HG03469 (cell line): Measurements from ENCODE around the gene AAMP.
"Not testable (repeated sequence)": the region's sequence is repeated elsewhere in the genome, so short reads cannot be mapped to it uniquely, and the experiment has no call there.

Source experiments
- ATAC-seq: cut with Tn5 transposase; IDR thresholded peaks from one replicate; pipeline ENCODE4 v1.9.1; 2021; ENCODE audit warnings: mild to moderate bottlenecking, moderate library complexity, moderate number of reproducible peaks; ENCODE audit not compliant: unreplicated experiment

Gene AAMP

DNA sequence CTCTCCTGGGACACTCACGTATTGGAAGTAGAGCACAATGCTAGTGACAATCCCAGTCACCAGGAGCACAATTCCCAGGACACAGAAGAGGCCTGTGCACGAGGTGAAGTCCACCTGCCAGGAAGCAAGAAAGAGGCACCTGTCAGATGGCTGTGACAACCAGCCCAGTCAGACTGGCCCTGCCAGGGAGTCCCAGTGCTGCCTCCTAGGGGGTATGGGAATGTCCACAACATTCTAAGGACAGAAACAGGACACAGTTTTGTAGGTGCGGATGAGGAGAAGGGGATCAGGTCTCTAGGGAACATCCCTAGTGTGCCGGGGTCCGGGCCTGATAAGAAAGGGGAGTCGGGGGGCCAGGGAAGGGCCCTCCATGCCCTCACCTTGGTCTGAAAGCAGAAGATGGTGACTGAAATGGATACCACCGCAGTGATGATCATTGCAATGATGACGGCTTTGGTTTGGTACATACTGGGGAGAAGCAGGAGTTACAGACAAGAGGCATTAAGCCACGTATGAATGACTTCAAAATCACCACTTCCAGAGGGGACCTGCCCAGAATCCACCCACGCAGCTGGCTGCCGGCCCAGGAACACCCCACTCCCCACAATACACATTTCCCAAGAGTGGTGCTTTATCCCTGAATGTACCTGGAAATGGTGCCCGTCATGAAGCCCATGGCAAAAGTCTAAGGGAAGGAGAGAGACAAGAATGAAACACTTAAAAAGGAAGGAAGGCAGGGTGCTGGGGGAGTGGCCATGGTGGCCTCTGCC is 7.2 kb upstream of the AAMP start:
- ATAC-seq = no peak

DNA sequence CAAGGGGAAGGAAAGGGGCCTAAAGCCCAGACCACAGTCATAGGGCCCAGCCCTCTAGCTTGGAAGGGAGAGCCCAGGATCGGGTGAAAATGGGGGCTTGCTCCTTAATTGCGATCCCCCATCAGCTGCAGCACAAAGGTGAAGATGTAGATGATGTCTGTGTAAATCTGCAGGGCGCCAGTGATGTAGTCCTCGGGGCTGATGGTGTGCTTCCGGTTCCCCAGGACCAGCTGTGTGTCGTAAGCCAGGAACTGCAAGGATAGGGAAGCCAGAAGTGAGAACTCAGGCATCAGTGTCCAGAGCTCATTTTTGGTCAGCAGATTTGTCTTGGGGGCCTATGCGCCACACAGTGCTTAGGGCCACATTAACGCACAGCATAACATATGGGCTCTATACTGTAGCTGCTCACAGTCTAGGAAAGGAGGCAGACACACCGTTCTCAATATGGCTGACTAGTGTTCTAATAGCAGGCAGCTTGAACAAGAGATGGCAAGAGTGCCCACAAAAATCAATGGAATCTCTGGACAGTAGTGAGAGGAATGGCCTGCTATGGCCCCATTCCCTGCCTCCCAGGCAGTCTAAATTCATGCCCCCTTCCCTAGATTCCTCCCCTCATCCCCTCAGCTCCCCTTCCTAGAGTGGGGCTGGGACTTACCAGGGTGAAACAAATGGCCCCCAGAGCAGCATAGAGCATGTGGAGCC is 5.6 kb upstream of the AAMP start:
- ATAC-seq = no peak

DNA sequence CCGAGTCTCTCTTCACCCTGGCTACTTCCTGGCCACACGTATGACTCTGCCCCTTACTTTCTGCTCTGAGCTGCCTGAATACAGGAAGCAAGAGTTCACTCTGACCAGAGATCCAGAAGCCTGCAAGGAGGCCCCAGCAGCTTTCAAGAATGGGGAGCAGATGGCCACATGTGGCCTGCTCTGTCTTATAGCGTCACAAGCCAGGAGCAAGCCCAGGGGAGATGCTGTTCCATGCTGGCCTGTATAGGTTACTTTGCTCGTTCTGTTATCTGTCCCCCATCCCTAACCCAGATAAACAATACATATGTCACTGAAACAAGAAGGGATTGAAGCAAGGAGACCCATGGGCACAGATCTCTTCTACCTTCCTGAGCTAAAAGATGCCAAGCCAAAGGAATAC is 4.6 kb upstream of the AAMP start:
- ATAC-seq = no peak

DNA sequence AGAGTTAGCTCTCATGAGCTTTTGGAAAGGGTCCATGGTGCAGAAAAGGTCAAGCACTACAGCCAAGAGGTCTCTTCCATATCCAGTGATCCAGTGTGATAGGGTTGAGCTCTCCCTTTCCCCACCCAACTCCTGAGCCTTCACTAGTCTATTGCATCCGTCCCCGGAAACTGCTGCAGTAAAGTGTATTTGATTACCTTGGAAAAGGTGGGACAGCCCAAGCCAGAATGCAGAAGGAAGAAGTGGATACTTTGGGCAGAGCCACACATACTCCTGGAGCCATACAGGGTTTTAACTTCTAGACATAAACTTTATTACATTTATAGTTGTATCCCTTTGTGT is 3.9 kb upstream of the AAMP start:
- no peak for ATAC-seq

DNA sequence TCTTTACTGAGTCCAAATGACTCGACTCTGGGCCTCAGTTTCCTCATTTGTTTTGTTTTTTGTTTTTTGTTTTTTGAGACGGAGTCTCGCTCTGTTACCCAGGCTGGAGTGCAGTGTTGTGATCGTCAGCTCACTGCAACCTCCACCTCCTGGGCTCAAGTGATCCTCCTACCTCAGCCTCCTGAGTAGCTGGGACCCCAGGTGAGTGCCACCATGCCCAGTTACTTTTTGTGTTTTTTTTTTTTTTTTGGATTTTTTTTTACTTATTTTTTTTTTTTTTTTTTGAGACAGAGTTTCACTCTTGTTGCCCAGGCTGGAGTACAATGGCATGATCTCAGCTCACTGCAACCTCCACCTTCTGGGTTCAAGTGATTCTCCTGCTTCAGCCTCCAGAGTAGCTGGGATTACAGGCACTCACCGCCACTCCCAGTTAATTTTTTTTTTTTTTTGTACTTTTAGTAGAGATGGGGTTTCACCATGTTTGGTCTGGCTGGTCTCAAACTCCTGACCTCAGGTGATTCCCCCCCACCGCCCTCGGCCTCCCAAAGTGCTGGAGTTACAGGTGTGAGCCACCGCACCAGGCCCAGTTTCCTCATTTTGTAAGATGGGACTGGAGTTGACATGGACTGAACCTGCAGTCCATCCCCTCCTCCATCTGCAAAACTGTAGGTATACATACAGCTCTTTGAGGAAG is 3.4 kb upstream of the AAMP start:
- not testable (repeated sequence) for ATAC-seq

DNA sequence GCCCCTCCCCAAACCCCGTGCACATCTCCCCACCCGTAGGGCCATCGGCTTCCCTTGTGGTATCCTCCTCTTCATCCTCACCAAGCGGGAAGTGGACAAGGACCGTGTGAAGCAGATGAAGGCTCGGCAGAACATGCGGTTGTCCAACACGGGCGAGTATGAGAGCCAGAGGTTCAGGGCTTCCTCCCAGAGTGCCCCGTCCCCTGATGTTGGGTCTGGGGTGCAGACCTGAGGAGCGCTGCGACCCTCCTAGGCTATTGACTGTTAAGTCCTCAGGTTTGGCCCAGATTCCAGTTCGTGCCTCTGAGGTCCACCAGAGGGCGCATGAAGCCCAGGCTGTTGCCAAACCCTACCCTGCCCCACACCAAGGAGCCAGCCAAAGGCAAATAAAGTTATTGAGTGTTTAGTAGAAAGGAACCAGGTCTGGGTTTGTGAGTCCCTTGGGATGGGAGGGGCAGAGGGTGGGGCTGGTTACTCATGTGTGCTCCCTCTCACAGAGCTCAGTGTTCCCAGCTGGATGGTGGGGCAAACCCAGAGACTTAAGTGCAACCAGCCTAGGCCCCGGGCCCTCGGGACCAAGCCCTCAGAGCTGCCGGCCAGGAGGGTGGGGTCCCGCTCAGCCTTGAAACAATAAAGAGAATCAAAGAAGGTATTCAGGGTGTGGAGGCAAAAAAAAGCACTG is 2.7 kb upstream of the AAMP start:
- ATAC-seq = no peak

DNA sequence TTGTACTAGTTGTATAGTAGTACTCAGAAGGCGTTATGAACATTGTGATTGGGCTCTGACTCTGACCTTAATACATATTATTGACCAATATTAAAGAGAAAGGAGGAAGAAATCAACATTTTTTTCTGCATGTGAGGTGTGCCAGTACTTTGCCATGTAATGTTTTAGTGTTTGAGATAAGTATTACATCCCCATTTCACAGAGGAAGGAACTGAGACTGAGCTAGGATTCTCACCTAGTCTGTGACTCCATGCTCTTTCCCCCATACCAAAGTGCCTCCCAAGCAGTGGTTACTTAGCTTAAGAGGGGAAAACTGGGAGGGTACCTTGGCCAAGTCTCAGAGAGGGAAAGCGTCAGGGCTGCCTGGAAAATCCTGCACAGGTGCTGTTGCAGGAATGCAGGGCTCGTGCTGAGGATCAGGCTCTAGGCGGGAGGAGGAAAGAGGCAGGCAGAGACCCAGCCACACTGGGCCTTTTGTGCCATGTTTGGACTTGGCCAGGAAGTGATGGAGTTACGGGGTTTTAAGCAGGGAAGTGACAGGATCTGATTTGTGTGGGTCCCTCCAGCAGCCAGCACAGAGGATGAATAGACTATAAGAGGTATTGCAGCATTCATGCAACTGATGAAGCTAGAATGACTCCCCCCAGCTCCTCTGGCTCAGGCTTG is 2.1 kb upstream of the AAMP start:
- ATAC-seq = no peak

DNA sequence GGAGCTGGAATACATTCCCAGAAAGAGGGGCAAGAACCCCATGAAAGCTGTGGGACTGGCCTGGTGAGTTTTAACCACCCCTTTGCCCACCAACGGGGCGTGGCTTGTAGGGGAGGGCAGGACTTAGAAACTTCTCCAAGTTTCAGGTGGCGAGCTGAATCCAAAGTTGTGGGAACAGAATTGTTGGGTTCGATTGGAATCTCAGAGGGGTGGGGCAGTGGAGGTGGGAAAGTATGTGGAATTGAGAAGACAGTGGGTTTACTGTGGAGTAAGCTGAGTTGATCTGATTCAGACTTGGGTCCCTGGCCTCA is 1.5 kb upstream of the AAMP start:
- ATAC-seq = no peak

DNA sequence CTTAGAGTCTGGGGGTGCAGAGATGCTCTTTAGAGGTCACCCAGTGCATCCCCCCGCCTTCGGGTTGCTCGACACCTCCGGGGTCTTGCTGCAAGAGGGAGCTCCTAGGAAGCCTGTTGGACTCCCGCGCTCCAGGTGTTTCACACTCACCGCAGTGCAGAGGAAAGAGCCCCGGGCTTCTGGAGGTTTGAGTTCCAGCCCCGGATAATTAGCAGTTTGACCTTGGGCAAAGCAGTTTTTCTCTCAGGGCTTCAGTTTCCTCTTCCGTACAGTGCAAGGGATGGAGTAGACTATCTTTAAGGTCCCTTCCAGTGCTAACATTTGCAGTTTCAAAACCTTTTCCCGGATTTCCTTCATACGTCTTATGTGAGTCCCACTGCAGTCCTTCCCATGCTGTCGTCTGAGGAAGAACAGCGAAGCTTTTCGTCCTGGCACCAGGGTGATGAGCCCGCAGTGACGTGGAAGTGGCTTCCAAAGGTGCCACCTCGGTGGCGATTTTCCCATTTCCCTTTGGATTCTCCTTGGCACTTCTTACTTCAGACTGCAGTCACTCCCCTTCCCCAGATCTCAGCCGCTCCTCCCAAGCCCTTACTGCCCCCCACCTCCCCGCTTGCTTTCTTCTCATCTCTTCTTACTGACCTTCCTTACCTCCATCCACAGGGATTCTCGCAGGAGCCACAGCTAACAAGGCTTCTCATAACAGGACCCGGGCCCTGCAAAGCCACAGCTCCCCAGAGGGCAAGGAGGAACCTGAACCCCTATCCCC is 967 bp upstream of the AAMP start:
- no peak for ATAC-seq

DNA sequence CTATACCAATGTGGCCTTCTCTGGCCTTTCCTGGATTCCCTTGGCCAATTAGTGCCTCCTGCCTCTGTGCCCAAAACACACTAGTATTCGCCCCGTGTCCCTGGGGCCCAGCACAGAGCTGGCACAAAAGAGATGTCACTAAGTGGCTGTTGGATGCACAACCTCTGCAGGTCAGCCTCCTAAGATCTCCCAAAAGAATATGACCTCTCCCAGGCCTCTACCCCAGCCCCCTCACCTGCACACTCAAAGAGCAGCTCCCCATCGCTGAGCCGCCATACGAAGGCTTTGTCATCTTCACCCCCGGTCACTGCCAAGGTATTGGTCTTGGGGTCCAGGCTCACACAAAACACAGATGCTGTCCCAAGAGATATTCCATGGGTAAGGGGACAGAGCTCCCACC is 2.7 kb downstream of the AAMP start:
- no peak for ATAC-seq

DNA sequence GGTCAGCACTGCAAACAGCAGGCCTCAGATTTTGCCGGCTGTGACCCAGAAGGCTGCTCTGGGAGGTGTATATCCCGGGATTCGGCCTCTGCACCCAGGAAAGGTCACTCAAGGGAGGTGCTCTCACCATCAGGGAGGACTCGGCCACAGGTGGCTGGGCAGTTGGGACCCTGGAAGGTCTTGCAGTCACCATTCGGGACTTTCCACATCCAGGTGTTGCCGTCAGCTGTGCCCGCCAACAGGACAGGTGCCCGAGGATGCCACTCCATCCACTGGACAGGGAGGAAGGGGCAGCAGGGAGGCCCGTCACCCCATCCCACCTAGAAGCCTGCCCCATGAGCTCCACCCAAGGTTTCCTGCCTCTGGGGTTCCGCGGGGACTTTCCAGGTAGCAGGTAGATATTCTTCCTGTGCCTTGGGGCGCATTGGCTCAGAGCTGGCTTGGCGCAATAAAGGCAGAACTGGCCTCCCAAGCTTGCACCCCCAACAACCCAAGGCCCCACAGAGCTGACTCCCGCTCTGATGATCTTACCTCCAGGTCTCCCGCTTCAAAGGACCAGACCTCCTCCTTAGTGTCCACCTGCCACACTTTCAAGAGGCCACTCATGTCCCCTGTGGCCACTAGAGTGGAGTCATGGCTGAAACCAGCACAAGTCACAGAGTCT is 3.5 kb downstream of the AAMP start:
- ATAC-seq = no peak

DNA sequence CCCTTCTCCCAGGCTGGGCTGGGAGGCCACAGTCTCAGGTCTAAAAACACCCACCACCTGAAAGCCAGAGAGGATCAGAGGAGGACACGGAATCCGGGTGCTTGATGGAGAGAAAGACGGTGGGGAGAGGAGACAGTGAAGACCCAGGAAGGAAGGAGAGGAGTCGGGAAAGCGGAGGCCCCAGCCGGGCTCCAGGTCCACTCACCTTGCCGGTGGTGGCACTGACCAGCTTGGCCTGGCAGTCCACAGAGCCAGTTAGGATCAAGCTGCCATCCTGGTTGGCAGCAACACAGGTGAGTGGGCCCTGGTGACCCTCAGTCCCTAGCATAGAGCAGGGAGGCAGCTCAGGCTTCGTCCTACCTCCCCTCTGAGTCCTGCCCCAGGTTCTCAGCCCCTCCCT is 4.3 kb downstream of the AAMP start:
- ATAC-seq = no peak

DNA sequence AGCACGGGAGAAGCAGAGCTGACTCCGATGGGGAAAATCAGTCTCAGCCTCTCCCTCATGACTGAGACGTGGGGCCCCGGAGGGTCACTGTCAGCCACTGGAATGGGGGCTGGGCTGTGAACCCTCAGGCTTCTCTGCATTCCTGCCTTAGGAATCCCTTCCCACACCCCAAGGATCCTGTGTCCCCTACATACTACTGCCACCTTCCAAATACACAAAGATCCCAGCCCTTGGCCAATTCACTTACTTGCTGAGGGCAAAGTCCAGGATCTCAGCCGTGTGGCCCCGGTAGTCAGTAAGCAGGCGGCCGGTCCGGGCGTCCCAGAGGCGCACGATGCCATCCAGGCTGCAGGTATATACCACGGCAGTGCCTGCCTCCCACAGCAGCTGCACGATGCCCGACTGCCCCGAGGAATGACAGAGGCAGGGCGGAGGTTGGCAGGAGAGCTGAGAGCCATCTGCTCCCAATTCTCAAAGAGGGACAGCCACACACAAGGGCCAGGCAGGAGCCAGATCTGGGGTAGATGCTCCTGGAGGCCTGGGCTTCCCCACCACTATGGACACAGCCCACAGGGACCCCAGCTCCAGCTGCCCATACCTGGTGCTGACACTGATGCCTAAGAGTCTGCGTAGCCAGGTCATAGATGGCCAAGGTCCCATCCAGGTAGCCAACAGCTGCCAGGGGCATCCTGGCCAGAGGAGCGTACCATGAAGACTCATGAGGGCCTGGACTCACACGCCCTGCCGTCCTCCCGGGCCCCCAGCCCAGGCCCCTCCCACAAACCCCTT is 5.0 kb downstream of the AAMP start:
- no peak for ATAC-seq

DNA sequence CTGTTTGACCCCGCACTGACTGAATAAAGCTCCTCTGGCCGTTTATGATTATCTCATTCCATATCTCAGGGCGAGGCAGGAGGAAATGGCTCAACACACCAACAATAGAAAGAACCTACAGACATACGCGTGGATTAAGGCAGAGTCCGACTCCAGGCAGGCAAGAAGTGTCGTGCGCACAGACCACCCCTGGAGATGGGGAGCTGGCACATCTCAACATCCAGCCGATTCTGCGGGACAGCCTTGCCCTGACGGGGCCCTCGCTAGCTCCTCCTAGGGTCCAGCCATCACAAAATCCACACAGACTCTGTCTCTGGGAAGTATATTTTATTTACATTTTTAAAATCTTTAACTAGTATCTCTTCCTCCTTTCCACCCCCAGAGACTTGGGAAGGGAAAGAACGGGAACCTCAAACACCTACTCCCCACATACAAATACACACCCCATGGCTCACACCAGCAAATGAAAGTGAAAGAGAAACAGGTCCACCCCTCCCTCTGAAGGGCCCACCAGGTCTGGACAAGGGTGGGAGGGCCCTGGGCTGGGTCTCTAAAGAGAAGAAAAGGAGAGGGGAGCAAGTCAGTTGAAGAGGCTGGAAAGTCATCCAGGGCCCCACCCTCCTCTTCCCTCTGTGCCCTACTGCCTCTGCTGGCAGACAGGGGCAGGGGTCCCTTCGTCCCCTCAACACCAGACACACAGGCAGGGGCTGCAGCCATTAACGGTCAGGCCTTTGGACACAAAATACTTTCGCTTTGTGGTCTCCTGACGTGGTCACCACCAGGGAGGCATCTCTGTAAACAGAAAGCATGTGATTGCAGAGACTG is 5.9 kb downstream of the AAMP start:
- no peak for ATAC-seq

DNA sequence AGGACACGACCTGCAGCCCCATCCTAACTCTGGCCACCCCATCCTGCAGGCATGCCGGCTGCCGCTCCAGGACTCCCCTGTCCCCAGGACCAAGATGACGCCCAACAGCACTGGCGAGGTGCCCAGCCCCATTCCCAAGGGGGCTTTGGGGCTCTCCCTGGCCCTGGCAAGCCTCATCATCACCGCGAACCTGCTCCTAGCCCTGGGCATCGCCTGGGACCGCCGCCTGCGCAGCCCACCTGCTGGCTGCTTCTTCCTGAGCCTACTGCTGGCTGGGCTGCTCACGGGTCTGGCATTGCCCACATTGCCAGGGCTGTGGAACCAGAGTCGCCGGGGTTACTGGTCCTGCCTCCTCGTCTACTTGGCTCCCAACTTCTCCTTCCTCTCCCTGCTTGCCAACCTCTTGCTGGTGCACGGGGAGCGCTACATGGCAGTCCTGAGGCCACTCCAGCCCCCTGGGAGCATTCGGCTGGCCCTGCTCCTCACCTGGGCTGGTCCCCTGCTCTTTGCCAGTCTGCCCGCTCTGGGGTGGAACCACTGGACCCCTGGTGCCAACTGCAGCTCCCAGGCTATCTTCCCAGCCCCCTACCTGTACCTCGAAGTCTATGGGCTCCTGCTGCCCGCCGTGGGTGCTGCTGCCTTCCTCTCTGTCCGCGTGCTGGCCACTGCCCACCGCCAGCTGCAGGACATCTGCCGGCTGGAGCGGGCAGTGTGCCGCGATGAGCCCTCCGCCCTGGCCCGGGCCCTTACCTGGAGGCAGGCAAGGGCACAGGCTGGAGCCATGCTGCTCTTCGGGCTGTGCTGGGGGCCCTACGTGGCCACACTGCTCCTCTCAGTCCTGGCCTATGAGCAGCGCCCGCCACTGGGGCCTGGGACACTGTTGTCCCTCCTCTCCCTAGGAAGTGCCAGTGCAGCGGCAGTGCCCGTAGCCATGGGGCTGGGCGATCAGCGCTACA is 7.0 kb downstream of the AAMP start:
- no peak for ATAC-seq

DNA sequence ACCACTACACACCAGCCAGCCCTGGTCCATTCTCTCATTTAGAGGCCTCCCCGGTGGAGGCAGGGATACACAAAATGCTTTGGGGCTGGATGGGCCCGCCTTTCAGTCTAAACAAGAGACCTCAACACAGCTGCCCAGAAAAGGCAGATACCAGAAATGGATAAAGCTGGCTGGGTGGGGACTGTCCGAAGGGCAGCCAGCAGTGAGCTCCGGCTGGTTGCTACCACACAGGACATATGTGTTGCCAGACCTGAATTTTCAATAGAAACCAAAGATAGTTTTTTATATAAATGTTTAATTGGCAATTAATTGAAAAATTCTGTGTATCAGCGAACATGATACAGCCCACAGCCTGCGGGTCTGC is 7.7 kb downstream of the AAMP start:
- ATAC-seq = no peak
